T1000 (cell line): Measurements from ENCODE around the gene MALSU1.

ENCODE experiments used
- DNase-seq: peaks from one replicate; lab custom pipeline; 2025; ENCODE audit warnings: mixed read lengths; lab: John Stamatoyannopoulos, UW

MALSU1 gene

GRCh38 chr7:23298885-23299769 lies at the start of gene MALSU1:
TSS of gene MALSU1 (plus strand) at chr7:23299339. CDS start at chr7:23299353, 14 bp downstream.
- peak; percentile 86 for DNase-seq

- no peak for DNase-seq
Measured at GRCh38 chr7:23249486-23249885, 49.7 kb upstream of the MALSU1 start.

DNA sequence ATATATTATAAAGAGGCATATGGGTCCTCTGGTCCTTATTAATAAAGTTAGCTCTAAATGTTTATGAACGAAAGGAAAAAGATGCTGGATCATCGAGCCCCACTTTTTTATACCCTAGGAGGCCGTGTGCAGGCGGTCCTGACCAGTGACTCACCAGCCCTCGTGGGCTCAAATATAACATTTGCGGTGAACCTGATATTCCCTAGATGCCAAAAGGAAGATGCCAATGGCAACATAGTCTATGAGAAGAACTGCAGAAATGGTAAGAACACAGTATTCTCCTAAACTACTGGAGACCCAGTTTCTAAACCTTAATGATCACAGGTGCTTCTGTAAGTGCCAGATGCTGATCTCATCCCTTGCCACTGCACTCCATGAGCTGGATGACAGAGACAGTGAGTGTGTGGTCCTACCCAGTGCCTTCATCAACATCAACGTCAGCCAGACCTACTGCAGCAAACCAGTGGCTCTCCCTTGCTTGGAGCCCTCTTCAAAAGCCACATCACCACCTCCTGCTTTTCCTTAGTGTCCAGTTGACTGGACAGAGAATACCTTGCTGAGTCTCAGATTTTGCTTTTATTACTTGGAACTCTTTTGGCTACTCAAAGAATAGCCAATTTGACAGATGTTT lies 45.0 kb upstream of the MALSU1 start:
- peak; percentile 38 for DNase-seq

DNA sequence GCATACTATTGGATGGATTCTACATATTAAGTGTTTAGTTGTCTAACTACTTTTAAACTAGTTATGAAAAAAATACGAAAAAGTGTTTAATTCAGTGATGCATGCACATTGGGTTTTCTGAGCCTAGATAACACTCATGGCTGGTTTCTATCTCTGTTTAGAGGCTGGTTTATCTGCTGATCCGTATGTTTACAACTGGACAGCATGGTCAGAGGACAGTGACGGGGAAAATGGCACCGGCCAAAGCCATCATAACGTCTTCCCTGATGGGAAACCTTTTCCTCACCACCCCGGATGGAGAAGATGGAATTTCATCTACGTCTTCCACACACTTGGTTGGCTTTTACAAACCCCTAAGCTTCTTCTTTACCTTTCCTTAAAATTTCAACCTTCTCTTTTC lies 42.4 kb upstream of the MALSU1 start:
- DNase-seq: no peak

GRCh38 chr7:23260371-23260770 lies 38.8 kb upstream of the MALSU1 start:
- no peak for DNase-seq

GRCh38 chr7:23261843-23262452 lies 37.2 kb upstream of the MALSU1 start:
- peak; percentile 37 for DNase-seq

DNA sequence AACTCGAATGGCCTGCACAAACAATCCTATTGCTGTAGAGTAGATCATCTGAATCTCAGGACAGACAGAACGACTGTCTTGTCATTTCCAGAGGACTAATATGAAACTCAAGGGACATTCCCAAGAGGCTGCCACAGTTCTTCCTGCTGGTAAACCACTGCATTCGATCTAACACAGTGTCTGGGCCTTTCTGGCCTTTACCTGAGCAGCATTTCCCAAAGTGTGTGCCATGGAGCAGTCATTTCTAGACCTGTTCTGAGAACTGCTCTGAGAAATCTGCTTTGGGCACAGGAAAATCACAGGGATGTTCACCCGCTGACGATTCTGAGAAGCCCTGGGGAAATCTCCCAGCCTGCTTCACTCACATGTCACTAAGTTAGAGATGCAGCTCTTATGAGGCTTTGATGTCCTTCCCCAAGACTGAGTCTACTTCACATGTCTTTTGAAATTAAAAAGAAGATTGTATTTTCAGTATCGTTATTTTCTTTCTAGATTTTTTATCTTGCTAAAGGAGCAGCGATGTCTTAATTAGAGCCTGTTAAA lies 34.2 kb upstream of the MALSU1 start:
- DNase-seq: no peak

- DNase-seq: no peak
Measured at GRCh38 chr7:23266918-23267317, 32.2 kb upstream of the MALSU1 start.

DNA sequence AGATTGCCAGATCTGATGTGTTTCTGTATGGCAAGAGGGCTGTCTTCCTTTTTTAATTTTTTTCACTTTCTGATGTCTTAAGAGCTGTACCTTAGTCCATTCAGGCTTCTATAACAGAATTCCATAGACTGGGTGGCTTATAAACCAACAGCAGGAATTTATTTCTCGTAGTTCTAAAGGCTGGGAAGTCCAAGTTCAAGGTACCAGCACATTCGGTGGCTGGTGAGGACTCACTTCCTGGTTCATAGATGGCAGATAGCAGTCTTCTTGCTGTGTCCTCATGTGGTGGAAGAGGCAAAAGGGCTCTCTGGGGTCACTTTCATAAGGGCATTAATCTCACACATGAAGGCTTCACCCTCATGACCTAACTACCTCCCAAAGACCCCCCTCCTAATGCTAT lies 31.8 kb upstream of the MALSU1 start:
- DNase-seq: no peak

GRCh38 chr7:23268167-23268566 lies 31.0 kb upstream of the MALSU1 start:
- no peak for DNase-seq

DNA sequence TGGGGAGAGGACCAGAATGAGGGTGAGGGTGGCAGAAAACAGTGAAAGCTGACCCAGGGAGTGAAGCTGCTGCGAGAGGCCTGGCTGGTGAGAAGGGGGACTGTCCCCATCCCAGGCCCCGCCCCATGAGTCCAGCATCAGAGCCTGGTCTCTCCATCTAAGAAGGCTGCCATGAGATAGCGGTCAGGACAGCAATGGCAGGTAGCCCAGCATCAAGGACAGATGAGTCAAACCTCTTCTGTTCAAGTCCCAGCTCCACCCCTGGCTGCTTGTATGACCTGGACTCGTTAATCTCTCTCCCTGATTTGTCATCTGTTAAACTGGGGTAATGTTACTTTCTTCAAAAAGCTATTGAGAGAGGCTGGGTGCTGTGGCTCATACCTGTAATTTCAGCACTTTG lies 30.4 kb upstream of the MALSU1 start:
- no peak for DNase-seq

DNA sequence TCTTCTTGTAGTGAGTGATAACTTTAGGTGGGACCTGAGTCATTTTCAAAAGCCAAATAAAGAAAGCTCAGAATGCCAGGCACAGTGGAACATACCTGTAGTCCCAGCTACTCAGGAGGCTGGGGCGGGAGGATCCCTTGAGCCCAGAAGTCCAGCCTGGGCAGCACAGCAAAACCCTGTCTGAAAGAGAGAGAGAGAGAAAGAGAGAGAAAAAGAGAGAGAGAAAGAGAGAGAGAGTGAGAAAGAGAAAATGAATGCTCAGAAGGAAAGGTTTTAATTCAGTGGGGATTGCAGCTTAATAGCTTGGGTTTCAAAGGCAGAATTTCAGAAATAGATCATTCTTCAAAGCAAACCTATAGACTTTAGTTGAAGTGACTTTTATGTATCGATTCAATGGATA lies 26.9 kb upstream of the MALSU1 start:
- no peak for DNase-seq

DNA sequence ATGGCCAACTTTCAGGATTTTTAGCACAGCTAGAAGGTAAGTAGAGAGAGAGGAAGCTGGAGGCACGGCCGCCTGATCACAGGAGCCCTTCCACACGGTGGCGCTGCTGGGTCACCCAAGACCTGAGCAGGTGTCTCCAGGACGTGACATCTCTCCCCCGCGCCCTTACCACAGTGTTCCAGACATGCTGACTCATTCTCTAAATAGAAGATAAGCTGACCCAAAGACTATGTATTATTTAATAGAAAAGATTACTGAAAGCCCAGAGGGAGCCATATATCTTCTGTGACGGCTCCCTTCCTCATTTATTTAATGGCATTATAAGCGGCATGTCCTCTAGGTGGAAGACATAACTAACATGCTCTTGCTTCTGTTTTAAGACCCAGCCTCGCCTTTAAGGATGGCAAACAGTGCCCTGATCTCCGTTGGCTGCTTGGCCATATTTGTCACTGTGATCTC lies 26.0 kb upstream of the MALSU1 start:
- peak; percentile 81 for DNase-seq

- no peak for DNase-seq
Measured at GRCh38 chr7:23275912-23276311, 23.2 kb upstream of the MALSU1 start.

DNA sequence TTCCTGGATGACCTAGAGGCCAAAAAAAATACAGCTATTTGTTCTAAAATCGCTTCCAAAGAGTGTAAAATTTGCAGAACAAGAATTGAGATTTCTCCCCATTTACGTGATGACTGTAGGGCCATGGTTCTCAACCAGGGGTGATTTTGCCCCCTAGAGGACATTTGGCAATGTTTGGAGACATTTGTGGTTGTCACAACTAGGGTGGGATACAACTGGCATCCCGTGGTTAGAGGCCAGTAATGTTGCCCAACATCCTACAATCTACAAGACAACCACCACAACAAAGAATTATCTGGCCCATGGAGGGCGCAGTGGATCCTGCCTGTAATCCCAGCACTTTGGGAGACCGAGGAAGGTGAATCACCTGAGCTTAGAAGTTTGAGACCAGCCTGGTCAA lies 22.8 kb upstream of the MALSU1 start:
- DNase-seq: no peak

DNA sequence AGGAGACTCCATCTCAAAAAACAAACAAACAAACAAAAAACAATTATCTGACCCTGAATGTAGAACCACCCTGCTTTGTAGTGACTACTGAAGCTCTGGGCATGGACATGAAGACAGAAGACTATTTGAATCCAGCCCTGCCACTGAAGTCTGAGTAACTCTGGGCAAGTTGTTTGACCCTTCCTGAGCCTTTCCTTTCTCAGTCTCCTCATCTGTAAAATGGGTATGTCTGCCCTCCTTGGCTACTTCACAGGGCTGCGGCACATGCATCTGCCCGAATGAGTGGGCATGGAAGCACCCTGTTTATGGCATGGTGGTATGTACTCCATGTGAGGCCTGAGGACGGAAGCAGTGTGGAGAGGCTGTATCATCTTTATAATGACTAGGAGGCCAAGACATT lies 22.2 kb upstream of the MALSU1 start:
- DNase-seq: no peak

GRCh38 chr7:23277359-23277989 lies 21.7 kb upstream of the MALSU1 start:
- peak; percentile 26 for DNase-seq

DNA sequence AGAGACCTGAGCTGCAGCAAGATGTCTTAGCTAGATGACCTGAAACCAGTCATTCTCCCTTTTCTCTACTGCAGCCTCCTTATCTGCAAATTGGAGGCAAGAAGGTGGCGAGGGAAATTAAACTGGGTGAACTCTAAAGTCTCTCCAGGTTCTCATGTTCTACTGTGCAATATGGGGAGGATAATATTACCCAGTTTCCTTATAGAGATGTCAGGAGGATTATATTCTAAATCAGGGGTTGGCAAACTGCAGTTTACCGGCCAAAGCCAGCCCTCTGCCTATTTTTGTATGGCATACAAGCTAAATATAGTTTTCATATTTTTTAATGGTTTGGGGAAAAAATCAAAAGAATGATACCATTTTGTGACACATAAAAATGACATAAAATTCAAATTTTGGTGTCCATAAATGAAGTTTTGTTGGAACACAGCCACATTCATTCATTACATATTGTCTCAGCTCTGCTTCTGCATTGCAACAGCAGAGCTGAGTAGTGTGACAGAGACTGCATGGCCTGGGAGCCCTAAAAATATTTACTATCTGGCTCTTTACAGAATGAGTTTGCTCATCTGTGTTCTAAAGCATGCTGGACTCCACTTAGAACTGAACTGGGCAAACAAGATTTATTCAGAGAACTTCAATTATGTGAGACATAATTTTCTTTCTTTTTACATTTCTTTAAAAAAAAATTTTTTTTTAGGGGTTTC lies 19.2 kb upstream of the MALSU1 start:
- no peak for DNase-seq

DNA sequence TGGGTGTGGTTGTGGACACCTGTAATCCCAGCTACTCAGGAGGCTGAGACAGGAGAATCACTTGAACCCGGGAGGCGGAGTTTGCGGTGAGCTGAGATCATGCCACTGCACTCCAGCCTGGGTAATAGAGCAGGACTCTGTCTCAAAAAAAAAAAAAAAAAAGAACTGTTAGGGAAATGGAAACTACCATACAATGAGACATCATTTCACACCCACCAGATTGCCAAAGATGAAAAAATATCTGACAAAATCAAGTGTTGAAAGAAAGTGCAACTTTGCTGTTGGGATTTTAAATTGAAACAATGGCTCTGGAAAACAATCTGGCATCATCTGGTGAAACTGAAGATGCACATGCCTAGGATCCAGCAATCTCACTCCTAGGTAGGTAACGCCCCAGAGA lies 16.1 kb upstream of the MALSU1 start:
- DNase-seq: no peak

DNA sequence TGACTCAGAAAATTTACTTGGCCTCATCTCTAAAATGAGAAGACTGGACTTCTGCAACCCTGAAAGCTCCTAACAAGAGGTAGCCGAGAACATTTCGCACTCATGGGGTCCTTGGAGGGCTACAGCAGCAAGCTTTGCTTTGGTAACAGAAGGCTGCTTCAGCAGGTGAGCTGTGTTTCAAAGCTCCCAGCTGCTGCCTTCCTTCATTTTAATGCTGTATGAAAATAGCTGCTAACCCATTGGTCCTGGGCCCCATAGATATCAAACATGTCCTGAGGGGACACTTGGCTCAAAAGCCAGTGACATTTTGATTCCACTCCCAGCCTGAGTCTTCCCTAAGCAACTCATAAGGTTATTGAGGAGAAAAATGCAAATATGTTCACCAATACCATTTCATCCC lies 14.3 kb upstream of the MALSU1 start:
- no peak for DNase-seq
